GDM1 (cell line): Measurements from ENCODE around the gene CBR3.

ENCODE experiments used
- DNase-seq: peaks from one replicate; lab custom pipeline; 2025; lab: John Stamatoyannopoulos, UW

Gene CBR3

GRCh38 chr21:36156339-36156814 lies 21.5 kb downstream of the CBR3 start:
- DNase-seq = peak; percentile 99

- DNase-seq = no peak
Observed at GRCh38 chr21:36156815-36157670, 22.2 kb downstream of the CBR3 start, which contains the start of gene DOP1B. Gene DOP1B, plus strand, starts transcription at chr21:36156824. Its CDS starts 7,910 bp downstream, at chr21:36164734.

- no peak for DNase-seq
Observed at GRCh38 chr21:36159356-36159921, 24.6 kb downstream of the CBR3 start.

DNA sequence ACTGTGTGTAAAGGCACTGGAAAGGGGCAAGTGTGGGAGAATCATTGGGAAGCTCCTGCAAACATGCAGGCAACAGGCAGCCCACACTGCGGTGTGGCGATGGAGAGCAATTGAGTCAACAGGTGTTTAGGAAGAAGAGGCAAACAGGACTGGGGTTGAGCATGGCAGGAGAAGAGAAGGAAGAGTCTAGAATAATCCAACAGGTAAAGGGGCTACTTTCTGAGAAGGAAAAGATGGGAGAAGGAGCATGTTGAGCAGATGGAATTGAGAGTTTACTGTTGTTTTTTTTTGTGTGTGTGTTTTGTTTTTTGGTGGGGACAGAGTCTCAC lies 25.9 kb downstream of the CBR3 start:
- DNase-seq = no peak

GRCh38 chr21:36162631-36163030 lies 27.8 kb downstream of the CBR3 start:
- DNase-seq = no peak

DNA sequence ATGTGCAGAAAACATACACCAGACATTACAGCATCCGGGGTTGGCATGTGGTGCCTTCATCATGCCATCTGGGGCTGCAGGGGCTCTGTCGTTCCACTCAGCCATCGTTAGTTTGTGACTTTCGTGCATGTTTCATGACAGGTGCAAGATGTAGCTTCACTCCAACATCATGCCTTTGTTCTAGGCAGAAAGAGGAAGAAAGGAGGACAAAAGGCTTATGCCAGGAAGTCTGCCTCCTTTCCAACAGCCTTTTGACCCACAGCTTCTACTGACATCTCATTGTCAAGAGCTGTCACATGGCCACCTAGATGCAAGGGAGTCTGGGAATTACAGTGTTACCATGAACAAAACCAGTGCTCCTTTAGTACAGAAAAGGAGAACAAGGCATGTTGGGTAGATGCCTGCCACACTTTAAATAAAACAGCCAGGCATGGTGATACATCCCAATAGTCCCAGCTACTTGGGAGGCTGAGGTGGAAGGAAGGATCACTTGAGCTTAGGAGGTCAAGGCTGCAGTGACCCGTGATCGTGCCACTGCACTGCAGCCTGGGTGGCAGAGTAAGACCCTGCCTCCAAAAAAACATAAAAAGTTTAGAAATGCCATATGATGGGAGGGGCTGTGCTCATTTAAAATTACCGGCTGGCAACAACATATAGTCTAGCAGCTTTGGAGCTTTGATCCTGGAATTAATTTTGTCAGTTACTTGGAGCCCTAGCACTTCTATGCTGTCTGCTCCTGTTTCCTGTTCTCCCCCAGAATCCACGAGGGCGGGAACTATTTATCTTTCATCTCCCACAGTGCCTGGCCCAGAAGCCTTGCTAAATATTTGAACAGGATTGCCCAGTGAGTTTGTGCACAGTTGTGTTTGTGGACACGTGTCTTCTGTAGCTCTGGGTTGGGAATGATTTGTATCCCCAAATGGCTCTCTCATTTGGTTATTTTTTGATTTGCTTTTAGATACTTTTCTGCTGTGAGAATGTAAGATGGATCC lies 29.2 kb downstream of the CBR3 start:
- DNase-seq = peak; percentile 19

GRCh38 chr21:36165356-36165755 lies 30.5 kb downstream of the CBR3 start:
- DNase-seq = no peak

DNA sequence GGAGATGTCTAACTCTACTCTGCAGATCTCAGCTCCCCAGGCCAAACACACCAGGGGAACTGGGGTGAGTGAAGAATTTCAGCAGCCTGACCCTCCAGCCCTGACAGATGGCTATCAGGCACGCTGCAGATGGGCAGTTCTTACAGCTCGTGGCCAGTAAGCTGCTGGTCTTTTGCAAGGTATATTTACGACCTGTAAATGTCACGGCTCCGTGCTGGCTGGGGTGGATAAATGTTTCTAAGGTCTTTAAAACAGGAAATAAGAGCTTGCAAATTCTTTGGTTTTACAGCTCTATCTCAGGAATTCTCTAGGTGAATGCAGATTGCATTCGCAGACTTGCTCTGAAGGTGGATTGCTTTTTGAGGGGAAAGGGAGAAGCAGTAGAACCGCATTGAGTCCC lies 31.8 kb downstream of the CBR3 start:
- no peak for DNase-seq

DNA sequence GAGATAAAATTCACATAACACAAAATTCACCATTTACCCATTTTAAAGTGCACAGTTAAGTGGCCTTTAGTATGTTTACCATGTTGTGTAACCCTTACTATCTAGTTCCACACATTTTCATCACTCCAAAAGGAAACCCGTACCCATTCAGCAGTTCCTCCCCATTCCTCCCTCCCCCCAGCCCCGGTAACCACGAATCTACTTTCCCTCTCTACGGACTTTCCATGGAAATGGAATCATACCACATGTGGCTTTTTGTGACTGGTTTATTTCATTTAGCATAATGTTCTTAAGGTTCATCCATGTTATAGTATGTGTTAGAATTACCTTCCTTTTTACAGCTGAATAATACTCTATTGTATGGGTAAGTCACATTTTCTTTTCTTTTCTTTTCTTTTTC lies 32.7 kb downstream of the CBR3 start:
- DNase-seq = no peak

GRCh38 chr21:36169470-36170128 lies 34.7 kb downstream of the CBR3 start:
- DNase-seq = no peak

GRCh38 chr21:36170823-36171222 lies 35.9 kb downstream of the CBR3 start:
- no peak for DNase-seq

- no peak for DNase-seq
Observed at GRCh38 chr21:36171336-36171735, 36.5 kb downstream of the CBR3 start.

GRCh38 chr21:36171741-36172331 lies 37.0 kb downstream of the CBR3 start:
- DNase-seq = peak; percentile 22

DNA sequence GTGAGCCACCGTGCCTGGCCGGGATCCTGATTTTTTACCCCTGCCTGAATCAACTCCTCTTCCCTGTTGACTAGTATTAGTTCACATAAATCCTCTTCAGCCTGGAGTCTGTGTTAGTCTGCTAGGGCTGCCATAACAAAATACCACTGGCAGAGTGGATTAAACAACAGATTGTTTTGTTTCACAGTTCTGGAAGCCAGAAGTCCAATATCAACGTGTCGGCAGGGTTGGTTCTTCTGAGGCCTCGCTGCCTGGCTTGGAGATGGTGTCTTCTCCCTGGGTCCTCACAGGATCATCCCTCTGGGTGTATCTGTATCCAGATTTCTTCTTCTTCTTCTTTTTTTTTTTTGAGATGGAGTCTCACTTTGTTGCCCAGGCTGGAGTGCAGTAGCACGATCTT lies 39.9 kb downstream of the CBR3 start:
- DNase-seq = no peak

GRCh38 chr21:36175771-36176565 lies 41.1 kb downstream of the CBR3 start:
- no peak for DNase-seq

GRCh38 chr21:36178349-36178748 lies 43.5 kb downstream of the CBR3 start:
- no peak for DNase-seq

- no peak for DNase-seq
Observed at GRCh38 chr21:36179145-36179544, 44.3 kb downstream of the CBR3 start.

- DNase-seq = no peak
Observed at GRCh38 chr21:36180963-36181362, 46.1 kb downstream of the CBR3 start.

GRCh38 chr21:36183144-36183795 lies 48.4 kb downstream of the CBR3 start:
- no peak for DNase-seq

DNA sequence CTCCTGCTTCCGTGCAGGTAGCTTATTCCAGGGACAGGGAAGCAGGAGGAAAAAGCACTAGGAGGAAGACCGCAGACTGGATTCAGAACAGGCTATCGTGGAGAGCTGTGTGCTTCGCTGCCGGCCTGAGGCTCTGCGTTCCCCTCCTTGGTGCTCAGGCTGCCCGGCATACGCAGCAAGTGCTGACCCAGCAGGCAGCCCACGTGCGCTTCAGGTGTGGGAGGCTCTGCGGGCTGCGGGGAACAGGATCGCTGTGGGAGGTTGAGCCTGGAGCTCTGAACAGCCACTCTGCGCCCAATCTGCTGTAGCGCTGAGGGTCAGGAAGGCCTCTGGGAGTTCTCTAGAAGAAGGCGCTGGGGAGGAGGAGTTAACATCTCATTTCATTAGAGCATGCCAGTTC lies 49.7 kb downstream of the CBR3 start:
- DNase-seq = no peak
